ENCODE measurements around the gene FOXP1. TPM values are rescaled to one million over a fixed set of nuclear protein-coding genes. Genes with fewer than 3 reads are reported as not detected.

Gene FOXP1
- total and polyA plus RNA-seq, 2 of the 13 experiments (the other 11 are each of a cell fraction or from before 2014, with no cell fraction given): 40.4 to 59.0 TPM

DNA sequence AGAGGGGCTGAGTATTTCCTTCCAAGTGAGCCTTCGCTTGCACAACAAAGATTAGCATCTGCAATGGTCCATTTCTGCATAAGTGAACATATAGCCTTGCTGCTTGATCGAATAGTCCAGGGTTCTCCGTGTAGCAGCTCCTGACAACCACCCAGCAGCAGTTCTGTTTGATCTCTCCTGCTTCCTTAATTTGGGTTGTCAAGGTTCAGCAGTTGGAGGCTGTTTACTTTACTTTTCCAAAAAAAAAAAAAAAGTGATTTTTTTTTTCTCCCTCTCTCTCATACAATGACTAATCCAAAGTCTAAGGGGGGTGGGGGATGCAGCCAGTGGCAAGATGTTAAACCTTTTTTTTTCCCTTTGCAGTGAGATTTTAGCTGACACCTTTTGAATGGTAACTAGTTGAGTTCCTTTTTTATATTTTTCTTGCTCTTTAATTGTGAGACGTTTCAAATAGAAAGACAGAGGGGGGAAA, 3.6 kb downstream of the FOXP1 start (continued):
- TF ChIP-seq ZEB1 (IDR thresholded peaks at IDR 0.05; ENCODE audit: insufficient replicate concordance, low read depth): no peak
- TF ChIP-seq, protein P1, sequence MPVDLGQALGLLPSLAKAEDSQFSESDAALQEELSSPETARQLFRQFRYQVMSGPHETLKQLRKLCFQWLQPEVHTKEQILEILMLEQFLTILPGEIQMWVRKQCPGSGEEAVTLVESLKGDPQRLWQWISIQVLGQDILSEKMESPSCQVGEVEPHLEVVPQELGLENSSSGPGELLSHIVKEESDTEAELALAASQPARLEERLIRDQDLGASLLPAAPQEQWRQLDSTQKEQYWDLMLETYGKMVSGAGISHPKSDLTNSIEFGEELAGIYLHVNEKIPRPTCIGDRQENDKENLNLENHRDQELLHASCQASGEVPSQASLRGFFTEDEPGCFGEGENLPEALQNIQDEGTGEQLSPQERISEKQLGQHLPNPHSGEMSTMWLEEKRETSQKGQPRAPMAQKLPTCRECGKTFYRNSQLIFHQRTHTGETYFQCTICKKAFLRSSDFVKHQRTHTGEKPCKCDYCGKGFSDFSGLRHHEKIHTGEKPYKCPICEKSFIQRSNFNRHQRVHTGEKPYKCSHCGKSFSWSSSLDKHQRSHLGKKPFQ (CRISPR knock-in tag; IDR thresholded peaks at IDR 0.05; ENCODE audit: insufficient replicate concordance): no peak
- no peak for TF ChIP-seq ZNF30 (CRISPR knock-in tag; IDR thresholded peaks at IDR 0.05)
- no peak for TF ChIP-seq IKZF4 (CRISPR knock-in tag; IDR thresholded peaks at IDR 0.05; ENCODE audit: borderline replicate concordance, low read depth, not compliant biosample characterization)
- TF ChIP-seq RAD51 (IDR thresholded peaks at IDR 0.05; ENCODE audit: borderline replicate concordance): no peak
- no peak for TF ChIP-seq ZMYM2 (CRISPR knock-in tag; IDR thresholded peaks at IDR 0.05)
- TF ChIP-seq ZNF773 (CRISPR knock-in tag; IDR thresholded peaks at IDR 0.05; ENCODE audit: borderline replicate concordance): no peak
- 0 out of 2 replicates have a peak, but pooled peaks have one; percentile 19 for TF ChIP-seq ZNF503 (CRISPR knock-in tag; IDR thresholded peaks at IDR 0.05)
- no peak for TF ChIP-seq MED13 (CRISPR knock-in tag; IDR thresholded peaks at IDR 0.05)
- TF ChIP-seq U2AF2 (IDR thresholded peaks at IDR 0.05; ENCODE audit: low read depth, low read length): no peak
- TF ChIP-seq THAP8 (CRISPR knock-in tag; IDR thresholded peaks at IDR 0.05; ENCODE audit: borderline replicate concordance): no peak
- peak; percentile 79 for TF ChIP-seq SIN3A (IDR thresholded peaks at IDR 0.05; ENCODE audit: borderline replicate concordance, low read depth, low read length)
- TF ChIP-seq, protein P2, sequence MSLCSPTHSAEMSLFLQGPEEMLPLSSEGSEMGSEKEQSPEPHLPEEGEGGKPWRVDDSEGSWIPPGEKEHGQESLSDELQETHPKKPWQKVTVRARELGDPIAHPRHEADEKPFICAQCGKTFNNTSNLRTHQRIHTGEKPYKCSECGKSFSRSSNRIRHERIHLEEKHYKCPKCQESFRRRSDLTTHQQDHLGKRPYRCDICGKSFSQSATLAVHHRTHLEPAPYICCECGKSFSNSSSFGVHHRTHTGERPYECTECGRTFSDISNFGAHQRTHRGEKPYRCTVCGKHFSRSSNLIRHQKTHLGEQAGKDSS (CRISPR knock-in tag; IDR thresholded peaks at IDR 0.05; ENCODE audit: borderline replicate concordance, low read depth): no peak
- no peak for TF ChIP-seq NCOA1 (CRISPR knock-in tag; IDR thresholded peaks at IDR 0.05)
- TF ChIP-seq, protein P3, sequence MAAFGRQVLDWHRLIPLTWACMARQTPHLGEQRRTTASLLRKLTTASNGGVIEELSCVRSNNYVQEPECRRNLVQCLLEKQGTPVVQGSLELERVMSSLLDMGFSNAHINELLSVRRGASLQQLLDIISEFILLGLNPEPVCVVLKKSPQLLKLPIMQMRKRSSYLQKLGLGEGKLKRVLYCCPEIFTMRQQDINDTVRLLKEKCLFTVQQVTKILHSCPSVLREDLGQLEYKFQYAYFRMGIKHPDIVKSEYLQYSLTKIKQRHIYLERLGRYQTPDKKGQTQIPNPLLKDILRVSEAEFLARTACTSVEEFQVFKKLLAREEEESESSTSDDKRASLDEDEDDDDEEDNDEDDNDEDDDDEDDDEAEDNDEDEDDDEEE (CRISPR knock-in tag; IDR thresholded peaks at IDR 0.05): no peak
- no peak for TF ChIP-seq SYNCRIP (IDR thresholded peaks at IDR 0.05; ENCODE audit: insufficient read depth, low read depth, low read length)
- TF ChIP-seq GTF3A (CRISPR knock-in tag; conservative IDR thresholded peaks at IDR 0.05): no peak
- no peak for TF ChIP-seq TAF15 (IDR thresholded peaks at IDR 0.05; ENCODE audit: low read depth, low read length, poor library complexity, severe bottlenecking)
- peak; percentile 87 for TF ChIP-seq GATAD2A (CRISPR knock-in tag; IDR thresholded peaks at IDR 0.05)
- TF ChIP-seq RCOR2 (CRISPR knock-in tag; IDR thresholded peaks at IDR 0.05): peak; percentile 34; the same call in 1 of the 2 replicates
- no peak for TF ChIP-seq ZSCAN21 (CRISPR knock-in tag; IDR thresholded peaks at IDR 0.05; ENCODE audit: borderline replicate concordance)
- no peak for TF ChIP-seq NAIF1 (CRISPR knock-in tag; IDR thresholded peaks at IDR 0.05; ENCODE audit: borderline replicate concordance)
- no peak for TF ChIP-seq ZBTB33 (CRISPR knock-in tag; IDR thresholded peaks at IDR 0.05)
